Kidney (tissue), 14 donors: Measurements from ENCODE around the gene EBF3. TPM values are rescaled to one million over a fixed set of nuclear protein-coding genes. Genes with fewer than 3 reads are reported as not detected.

ENCODE experiments used
- DNase-seq, 5 donors: peaks; one replicate each; pipeline ENCODE4 v3.0.0-alpha.2; 2013 to 2020
- FAIRE-seq: peaks from 2 replicates; lab custom pipeline; 2012; peaks lifted over from hg19 to GRCh38; lab: Jason Lieb, UNC
- H3K27ac ChIP-seq, 2 donors: one replicate each; pipeline ENCODE4 v1.7.0; 2013; ENCODE audit warnings: low read depth in 2 of 2, low read length in 2 of 2, inconsistent platforms in 1 of 2
- H3K27me3 ChIP-seq: one replicate; pipeline ENCODE4 v1.7.1; 2013; ENCODE audit warnings: low read length, inconsistent platforms; ENCODE audit not compliant: control insufficient read depth, insufficient read depth
- H3K36me3 ChIP-seq, 3 donors: one replicate each; pipeline versions ENCODE4 v1.7.0 to v1.7.1; 2013; ENCODE audit warnings: low read length in 3 of 3, control low read depth in 1 of 3, inconsistent platforms in 1 of 3; ENCODE audit not compliant: insufficient read depth in 3 of 3, control insufficient read depth in 2 of 3
- H3K4me1 ChIP-seq, 3 donors: one replicate each; pipeline versions ENCODE4 v1.7.0 to v1.7.1; 2013; ENCODE audit warnings: low read length in 3 of 3, inconsistent platforms in 1 of 3, low read depth in 1 of 3; ENCODE audit not compliant: control insufficient read depth in 2 of 3, insufficient read depth in 2 of 3
- H3K4me3 ChIP-seq, 3 donors: one replicate each; pipeline versions ENCODE4 v1.7.0 to v1.8.1; 2013; ENCODE audit warnings: low read length in 3 of 3, control low read depth in 1 of 3, inconsistent platforms in 1 of 3
- H3K9ac ChIP-seq, 3 donors: one replicate each; pipeline versions ENCODE4 v1.7.0 to v1.7.1; 2013; ENCODE audit warnings: low read length in 3 of 3, control low read depth in 1 of 3, inconsistent platforms in 1 of 3
- H3K9me3 ChIP-seq, 3 donors: one replicate each; pipeline versions ENCODE4 v1.7.0 to v1.7.1; 2013; ENCODE audit warnings: low read length in 3 of 3, control low read depth in 1 of 3, inconsistent platforms in 1 of 3; ENCODE audit not compliant: control insufficient read depth in 2 of 3, insufficient read depth in 1 of 3
- intact Hi-C: fragments of 100-400 bp; cut with DNase I; formaldehyde crosslinking; loops from one replicate; pipeline ENCODE4 v1.11.1; 2022
- polyA plus RNA-seq: library from polyadenylated mRNA; stranded (reverse); fragments of 350-450 nt; fragmentation: Illumina TruSeq; extraction: RNeasy Lipid Tissue Mini Kit (QIAGEN cat#74804); gene quantifications from one replicate; pipeline ENCODE4 v1.2.3, GENCODE V29; 2014; ENCODE audit warnings: low read depth, low replicate concordance; ENCODE audit not compliant: insufficient read depth
- total RNA-seq: library from RNA; stranded (reverse); fragmentation: NEBNext Ultra II Directional; extraction: Animal tissue kit (Norgen Biotek cat#: 25700); gene quantifications from one replicate; pipeline ENCODE4 v1.2.1, GENCODE V29; 2021
- TF ChIP-seq, protein P1 (sequence below): IDR thresholded peaks from 3 replicates; pipeline ENCODE4 v1.5.1; 2012; ENCODE audit warnings: mild to moderate bottlenecking, moderate library complexity, borderline replicate concordance; ENCODE audit not compliant: insufficient read depth; ENCODE audit errors: extremely low read depth
- donor health status: control.
- donor health status: control.
- donor health status: control.
- donor health status: control.
- donor health status: control.
- donor health status: DM: yes; HTN: yes; CAD: no.
- donor health status: Normal renal cell carcinoma (clear cell type).

Gene EBF3
- total and polyA plus RNA-seq, 2 donors from 2014 or later: 0.09 to 0.98 TPM

DNA sequence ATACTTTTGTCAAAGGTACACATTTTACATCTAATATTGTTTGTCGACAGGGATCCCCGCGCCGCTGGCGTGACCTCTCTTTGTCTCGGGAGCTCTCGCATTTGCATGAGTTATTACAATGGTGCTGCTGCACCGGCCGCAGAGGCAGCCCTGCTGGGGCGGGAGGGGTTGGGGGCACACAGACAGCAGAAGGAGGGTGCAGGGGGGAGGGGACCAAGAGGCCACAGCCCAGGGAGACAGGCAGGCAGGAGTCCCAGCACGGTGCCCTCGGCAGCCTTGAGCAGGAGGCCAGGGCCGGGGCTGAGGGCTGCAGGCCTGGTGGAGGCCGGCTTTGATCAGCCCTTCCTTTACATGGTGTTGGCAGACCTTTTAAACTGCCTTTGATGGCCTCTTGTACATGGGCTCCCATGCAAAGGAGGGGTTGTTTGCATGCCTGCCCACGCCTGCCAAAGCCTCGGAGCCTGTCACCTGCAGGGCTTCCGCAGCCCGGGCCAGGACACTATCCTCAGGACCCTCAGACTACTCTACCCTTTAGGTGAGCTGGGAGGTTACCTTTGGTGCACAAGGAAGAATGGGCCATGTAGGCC, 95.5 kb downstream of the EBF3 start:
- H3K4me1 ChIP-seq: no peaks in the 10 kb centered on the region
- no peaks in the 10 kb centered on the region for H3K9me3 ChIP-seq
- no peak overlapping the region for H3K27ac ChIP-seq
- TF ChIP-seq, protein P1, sequence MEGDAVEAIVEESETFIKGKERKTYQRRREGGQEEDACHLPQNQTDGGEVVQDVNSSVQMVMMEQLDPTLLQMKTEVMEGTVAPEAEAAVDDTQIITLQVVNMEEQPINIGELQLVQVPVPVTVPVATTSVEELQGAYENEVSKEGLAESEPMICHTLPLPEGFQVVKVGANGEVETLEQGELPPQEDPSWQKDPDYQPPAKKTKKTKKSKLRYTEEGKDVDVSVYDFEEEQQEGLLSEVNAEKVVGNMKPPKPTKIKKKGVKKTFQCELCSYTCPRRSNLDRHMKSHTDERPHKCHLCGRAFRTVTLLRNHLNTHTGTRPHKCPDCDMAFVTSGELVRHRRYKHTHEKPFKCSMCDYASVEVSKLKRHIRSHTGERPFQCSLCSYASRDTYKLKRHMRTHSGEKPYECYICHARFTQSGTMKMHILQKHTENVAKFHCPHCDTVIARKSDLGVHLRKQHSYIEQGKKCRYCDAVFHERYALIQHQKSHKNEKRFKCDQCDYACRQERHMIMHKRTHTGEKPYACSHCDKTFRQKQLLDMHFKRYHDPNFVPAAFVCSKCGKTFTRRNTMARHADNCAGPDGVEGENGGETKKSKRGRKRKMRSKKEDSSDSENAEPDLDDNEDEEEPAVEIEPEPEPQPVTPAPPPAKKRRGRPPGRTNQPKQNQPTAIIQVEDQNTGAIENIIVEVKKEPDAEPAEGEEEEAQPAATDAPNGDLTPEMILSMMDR: no peak
- H3K36me3 ChIP-seq: no peaks in the 10 kb centered on the region
- H3K9ac ChIP-seq: no peak overlapping the region
- DNase-seq (no peak), FAIRE-seq (no peak)
- no peak overlapping the region for H3K4me3 ChIP-seq
- no peaks in the 10 kb centered on the region for H3K27me3 ChIP-seq
- intact Hi-C loops: no loop called here

DNA sequence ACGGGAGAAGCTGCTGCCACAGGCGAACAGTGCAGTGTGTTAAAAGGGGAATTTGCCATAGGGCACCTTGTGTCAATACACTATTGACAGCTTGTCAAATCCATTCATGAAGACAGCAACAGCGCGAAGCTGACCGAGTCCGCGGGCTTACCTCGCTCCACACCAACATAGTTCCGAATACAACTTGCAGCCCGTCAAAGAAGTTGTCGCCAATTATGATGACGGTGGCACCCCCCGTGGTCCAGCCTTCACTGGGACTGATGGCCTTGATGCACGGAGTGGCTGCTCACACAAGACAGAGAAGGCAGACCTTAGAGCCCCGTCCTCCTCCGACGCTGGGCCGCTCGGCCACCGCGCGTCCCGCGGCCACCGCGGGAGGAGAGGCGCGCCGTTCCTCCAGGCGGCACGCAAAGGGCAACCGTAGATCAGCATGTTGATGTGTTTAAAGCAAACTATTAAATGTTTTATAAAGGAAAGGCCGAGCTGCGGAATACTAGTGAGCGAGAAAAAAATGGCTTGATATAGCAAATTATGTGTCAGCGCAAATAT, 96.4 kb downstream of the EBF3 start:
- no peak overlapping the region for H3K27ac ChIP-seq
- no peaks in the 10 kb centered on the region for H3K9me3 ChIP-seq
- H3K4me3 ChIP-seq: no peak overlapping the region
- H3K4me1 ChIP-seq: no peaks in the 10 kb centered on the region
- H3K9ac ChIP-seq: no peak overlapping the region
- FAIRE-seq (no peak), DNase-seq (no peak)
- TF ChIP-seq, protein P1: no peak
- no peaks in the 10 kb centered on the region for H3K36me3 ChIP-seq
- intact Hi-C loops: no loop called here
- no peaks in the 10 kb centered on the region for H3K27me3 ChIP-seq

DNA sequence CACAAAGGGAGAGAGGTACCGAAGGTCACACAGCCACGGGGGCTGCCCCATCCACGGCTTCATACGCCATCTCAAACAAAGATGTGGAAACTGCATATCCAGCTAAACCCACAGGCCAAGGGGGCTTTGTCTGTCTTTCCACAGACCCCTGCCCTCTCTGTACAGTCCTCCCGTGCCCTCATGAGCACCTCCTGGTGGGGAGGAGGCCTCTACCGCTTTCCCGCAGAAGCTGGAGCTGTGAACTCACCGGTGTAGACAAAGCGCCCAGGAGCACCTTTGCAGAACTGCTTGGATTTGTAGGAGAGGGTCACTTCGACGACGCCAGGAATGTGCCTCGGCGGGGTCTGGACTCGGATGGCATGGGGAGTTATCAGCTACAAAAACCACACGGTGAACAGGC, 97.2 kb downstream of the EBF3 start:
- Histone ChIP-seq H3K27ac (no peak overlapping the region), H3K27me3 (no peaks in the 10 kb centered on the region), H3K36me3 (no peaks in the 10 kb centered on the region), H3K9me3 (no peaks in the 10 kb centered on the region), H3K9ac (no peak overlapping the region), H3K4me1 (no peaks in the 10 kb centered on the region), H3K4me3 (no peak overlapping the region)
- TF ChIP-seq, protein P1: no peak
- intact Hi-C loops: no loop called here
- DNase-seq (no peak), FAIRE-seq (no peak)
